HL-60 (cell line): ENCODE results near the gene PHYHIPL.

Source experiments
- GABPA ChIP-seq: IDR thresholded peaks from 2 replicates; pipeline ENCODE4 v1.6.1; 2012; ENCODE audit warnings: low read depth
- POLR2AphosphoS5 ChIP-seq: IDR thresholded peaks from 2 replicates; pipeline ENCODE4 v1.6.1; 2012; ENCODE audit warnings: low read depth
- SPI1 ChIP-seq: IDR thresholded peaks from 2 replicates; pipeline ENCODE4 v1.6.1; 2012; ENCODE audit warnings: low read depth, mild to moderate bottlenecking, borderline replicate concordance
- TF ChIP-seq, protein P1 (sequence below): IDR thresholded peaks from one replicate; pipeline ENCODE4 v1.5.1; 2011; ENCODE audit warnings: low read length, control low read depth, inconsistent platforms; ENCODE audit not compliant: insufficient read depth
- TF ChIP-seq, protein P2 (sequence below): IDR thresholded peaks from 2 replicates; pipeline ENCODE4 v1.6.1; 2012; ENCODE audit warnings: low read depth; ENCODE audit not compliant: insufficient replicate concordance

DNA sequence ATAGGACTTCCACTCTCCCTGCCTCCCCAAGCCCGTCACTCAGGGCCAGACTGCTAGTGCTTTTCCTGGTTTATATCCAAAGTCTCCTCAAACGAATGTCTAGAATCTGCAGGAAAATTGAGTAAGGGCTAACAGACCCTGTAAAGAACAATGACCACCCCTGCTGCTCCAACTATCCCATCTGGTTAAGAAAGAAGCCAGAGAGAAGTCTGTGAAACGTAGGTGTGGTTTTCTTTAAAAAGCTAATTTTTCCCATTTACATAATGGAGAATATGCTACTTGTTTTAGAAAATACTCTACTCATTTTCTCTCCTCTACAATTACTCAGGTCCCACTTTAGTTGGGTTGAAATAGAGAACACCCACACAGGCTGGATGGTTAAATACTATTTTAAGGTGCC is 113.4 kb downstream of the PHYHIPL start:
- TF ChIP-seq POLR2AphosphoS5 (no peak), SPI1 (no peak), GABPA (no peak)
- TF ChIP-seq, protein P1, sequence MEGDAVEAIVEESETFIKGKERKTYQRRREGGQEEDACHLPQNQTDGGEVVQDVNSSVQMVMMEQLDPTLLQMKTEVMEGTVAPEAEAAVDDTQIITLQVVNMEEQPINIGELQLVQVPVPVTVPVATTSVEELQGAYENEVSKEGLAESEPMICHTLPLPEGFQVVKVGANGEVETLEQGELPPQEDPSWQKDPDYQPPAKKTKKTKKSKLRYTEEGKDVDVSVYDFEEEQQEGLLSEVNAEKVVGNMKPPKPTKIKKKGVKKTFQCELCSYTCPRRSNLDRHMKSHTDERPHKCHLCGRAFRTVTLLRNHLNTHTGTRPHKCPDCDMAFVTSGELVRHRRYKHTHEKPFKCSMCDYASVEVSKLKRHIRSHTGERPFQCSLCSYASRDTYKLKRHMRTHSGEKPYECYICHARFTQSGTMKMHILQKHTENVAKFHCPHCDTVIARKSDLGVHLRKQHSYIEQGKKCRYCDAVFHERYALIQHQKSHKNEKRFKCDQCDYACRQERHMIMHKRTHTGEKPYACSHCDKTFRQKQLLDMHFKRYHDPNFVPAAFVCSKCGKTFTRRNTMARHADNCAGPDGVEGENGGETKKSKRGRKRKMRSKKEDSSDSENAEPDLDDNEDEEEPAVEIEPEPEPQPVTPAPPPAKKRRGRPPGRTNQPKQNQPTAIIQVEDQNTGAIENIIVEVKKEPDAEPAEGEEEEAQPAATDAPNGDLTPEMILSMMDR: no peak
- TF ChIP-seq, protein P2, sequence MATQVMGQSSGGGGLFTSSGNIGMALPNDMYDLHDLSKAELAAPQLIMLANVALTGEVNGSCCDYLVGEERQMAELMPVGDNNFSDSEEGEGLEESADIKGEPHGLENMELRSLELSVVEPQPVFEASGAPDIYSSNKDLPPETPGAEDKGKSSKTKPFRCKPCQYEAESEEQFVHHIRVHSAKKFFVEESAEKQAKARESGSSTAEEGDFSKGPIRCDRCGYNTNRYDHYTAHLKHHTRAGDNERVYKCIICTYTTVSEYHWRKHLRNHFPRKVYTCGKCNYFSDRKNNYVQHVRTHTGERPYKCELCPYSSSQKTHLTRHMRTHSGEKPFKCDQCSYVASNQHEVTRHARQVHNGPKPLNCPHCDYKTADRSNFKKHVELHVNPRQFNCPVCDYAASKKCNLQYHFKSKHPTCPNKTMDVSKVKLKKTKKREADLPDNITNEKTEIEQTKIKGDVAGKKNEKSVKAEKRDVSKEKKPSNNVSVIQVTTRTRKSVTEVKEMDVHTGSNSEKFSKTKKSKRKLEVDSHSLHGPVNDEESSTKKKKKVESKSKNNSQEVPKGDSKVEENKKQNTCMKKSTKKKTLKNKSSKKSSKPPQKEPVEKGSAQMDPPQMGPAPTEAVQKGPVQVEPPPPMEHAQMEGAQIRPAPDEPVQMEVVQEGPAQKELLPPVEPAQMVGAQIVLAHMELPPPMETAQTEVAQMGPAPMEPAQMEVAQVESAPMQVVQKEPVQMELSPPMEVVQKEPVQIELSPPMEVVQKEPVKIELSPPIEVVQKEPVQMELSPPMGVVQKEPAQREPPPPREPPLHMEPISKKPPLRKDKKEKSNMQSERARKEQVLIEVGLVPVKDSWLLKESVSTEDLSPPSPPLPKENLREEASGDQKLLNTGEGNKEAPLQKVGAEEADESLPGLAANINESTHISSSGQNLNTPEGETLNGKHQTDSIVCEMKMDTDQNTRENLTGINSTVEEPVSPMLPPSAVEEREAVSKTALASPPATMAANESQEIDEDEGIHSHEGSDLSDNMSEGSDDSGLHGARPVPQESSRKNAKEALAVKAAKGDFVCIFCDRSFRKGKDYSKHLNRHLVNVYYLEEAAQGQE: no peak
